Activated T-helper 1 cell treated with anti-CD3 and anti-CD28 coated beads, Interleukin-2, amount 50 U/mL, for 16 hours (primary cell): Measurements from ENCODE around the gene RAPGEF5.

Experiments
- DNase-seq, 2 donors: peaks; one replicate each; pipeline ENCODE4 v3.0.0-alpha.2; 2020; ENCODE audit warnings: low read depth in 1 of 2, low spot score in 1 of 2

Gene RAPGEF5, protein sequence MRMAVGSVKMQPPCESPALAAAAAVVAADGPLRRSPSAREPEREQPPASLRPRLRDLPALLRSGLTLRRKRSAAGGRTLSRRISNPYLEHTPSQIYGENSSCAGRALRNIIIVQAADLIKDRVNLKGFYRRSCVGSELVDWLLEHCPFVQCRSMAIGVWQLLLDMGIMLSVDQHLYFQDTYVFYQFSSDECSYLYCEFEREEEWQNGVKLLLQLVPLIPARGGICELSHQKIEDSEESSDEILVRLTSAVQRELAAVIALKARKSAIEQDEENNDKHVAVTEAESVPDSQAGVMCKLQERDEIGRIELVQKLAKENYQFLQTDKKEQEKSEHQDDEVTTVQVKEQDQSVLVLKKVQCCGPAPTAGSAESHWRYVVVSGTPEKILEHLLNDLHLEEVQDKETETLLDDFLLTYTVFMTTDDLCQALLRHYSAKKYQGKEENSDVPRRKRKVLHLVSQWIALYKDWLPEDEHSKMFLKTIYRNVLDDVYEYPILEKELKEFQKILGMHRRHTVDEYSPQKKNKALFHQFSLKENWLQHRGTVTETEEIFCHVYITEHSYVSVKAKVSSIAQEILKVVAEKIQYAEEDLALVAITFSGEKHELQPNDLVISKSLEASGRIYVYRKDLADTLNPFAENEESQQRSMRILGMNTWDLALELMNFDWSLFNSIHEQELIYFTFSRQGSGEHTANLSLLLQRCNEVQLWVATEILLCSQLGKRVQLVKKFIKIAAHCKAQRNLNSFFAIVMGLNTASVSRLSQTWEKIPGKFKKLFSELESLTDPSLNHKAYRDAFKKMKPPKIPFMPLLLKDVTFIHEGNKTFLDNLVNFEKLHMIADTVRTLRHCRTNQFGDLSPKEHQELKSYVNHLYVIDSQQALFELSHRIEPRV

DNA sequence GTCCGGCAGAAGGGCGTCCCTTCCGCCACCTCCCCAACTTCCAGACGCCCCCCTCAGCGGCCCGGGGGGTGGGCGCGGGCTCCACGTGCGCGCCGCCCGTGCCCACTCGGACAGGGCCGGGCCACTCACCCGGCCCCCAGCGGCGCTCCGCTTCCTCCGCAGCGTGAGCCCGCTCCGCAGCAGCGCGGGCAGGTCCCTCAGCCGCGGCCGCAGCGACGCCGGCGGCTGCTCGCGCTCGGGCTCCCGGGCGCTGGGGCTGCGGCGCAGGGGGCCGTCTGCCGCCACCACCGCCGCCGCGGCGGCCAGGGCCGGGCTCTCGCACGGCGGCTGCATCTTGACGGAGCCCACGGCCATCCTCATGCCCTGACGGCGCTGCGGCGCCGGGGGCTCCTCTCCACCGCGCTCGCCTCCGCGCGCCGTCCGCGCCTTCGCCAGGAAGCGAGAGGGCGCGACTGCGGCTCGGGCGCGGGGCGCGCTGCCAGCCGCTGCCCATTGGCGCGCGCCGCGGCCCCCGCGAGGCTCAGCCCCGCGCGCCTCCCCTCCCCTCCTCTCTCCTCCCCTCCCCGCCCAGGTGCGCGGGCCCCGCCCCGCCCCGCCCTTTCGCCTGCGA, at the start of gene RAPGEF5:
TSS of gene RAPGEF5 (minus strand) at position 454 of the 610 bp plus-strand sequence. CDS start at position 360, 94 bp downstream.
- no peak for DNase-seq

DNA sequence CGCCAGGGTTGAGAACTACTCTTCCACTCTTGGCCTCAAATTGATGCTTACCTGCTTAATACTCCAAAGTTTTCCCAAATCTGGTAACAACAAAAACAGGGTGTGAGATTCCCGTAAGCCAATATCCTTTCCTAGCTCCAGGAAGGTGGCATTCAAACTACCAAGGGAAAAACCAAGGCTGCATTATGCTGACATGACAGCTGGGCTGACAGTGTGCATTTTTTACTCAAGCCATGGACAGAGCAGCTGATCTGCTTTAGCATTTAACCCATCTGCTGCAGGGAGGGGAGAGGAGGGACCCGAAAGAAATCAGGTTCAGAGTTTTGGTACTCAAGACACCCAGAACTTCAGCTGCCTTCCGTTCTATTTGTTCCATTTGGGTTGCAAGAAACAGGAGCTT, 49.8 kb upstream of the RAPGEF5 start:
- DNase-seq = no peak

DNA sequence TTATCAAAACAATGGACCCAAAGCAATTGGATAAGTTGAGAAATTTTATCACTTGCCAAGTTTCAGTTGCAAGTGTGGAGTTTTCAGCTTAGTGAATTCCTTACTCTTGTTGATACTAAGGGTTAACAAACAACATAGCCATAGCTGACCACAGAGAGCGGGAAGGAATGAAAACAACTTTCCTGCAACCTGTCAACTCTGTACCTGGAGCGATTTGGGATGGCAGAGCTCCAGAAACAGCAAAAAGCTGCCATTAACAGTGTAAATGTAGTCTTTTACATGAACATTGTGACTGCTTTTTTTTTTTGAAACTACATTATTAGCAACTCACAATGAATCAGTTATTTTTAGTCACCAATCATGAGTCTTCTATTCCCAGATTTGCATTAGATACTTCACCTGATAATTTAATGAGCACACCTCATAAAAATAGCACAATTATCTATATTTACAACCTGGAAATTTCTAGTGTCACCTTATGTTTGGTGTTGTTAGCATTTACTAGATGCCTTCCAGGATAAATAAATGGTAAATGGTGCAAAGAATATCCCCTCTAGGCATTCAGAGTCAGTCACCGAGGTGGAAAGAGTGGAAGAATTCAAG, 47.6 kb upstream of the RAPGEF5 start:
- DNase-seq = no peak

DNA sequence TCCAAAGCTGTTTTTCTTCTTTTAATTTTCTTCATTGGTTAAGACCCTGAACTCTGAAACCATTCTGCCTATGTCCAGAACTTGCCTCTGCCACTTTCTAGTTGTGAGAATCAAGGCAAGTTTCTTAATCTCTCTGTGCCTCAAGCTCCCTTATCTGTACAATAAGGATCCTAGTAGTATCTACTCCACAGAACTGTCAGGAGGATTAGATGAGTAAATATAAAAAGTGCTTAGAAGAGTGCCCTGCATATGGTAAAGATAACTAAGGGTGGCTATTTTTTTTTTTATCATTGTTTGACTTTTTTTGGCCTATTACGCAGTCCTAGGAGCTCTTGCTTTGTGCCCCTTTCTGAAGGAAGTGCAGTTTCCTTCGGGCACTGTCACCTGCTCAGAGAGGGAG, 46.4 kb upstream of the RAPGEF5 start:
- no peak for DNase-seq

DNA sequence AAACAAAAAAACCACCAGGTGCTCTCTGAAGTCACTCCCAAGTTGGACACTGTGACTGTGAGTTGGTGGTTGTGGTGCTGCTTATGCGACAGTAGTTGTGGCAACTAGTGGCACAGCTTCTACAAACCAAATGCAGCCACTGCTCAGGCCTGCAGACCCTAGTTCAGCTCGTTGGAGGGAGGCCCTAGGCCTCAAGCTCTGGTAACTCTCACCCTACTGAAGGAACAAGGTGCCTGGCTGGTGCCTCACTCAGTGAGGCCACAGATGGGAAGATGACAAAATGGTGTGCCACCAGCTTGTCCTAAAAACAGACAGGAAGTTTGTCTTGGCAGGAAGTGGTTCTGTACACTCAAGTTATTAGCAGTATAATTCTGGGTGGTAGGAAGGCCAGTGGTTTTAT, 45.3 kb upstream of the RAPGEF5 start:
- no peak for DNase-seq

DNA sequence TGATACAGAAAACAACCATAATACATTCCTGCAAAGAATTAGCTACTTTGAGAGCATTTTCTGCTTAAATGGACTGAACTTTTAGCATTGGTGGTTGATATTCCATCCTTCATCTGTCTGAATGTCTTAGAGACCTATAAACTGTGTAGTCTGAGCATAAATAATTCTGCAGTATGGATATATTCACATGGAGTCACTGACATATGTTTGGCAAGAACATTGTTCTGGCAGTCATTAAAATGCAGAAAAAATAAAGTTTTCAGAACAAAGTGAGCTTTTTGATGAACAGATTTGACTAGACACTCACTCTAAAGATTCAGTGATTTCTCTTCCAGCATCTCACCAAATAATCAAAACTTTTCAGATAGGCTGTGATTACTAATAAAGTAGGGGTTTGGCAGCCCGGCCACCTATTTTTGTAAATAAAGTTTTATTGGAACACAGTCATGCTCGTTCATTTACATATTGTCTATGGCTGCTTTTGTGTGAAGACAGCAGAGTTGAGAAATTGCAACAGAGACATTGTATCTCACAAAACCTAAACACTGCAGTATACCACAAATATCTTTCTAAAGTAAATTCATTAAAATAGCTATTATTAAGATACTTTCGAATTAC, 44.1 kb upstream of the RAPGEF5 start:
- DNase-seq = no peak

DNA sequence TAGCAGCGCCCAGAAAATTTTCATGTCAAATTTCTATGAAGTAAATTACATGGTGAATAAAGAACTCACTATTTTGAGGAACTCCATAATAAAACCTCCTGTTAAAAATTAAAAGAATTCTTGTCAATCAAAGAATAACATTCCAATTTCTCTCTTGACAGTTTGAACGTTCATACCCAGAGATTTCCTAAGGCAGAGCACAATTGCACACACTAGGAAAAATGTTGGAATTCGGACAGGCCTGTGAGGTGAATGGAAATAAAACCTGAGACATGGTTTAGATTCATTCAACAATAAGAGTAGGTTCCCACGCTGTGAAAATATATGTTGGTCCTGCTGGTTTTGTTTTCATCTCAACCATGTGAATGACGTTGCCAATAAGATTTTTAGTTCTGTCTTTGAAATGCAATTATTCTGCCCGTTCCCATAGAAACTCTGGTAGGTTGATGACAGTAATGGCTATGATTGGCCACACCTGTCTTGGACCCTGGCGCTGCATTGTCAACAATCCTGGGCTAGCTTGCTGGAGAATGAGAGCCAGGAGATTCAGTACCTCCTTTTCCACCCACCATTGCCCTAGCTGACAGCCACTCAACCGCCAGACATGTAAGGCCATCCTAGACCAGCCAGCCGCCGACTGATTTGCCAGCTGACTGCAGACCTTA, 43.3 kb upstream of the RAPGEF5 start:
- no peak for DNase-seq

DNA sequence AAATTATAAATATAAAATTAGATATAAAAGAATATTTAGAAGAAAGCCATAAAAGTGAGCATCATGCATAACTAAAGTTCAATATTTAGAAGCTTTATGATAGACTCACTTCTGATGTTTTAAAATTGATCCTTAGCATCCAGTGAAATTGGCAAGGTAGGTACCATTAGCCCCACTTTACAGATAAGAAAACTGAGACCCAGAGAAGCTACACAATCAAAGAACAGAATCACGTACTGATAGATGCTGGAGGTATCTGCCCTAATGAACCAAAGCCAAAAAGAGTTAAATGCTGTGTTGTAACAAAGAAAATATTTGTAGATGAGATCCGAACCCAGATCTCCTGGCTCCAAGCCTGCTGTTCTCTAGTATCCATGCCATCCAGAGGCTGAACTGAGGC, 42.6 kb upstream of the RAPGEF5 start:
- DNase-seq = no peak

DNA sequence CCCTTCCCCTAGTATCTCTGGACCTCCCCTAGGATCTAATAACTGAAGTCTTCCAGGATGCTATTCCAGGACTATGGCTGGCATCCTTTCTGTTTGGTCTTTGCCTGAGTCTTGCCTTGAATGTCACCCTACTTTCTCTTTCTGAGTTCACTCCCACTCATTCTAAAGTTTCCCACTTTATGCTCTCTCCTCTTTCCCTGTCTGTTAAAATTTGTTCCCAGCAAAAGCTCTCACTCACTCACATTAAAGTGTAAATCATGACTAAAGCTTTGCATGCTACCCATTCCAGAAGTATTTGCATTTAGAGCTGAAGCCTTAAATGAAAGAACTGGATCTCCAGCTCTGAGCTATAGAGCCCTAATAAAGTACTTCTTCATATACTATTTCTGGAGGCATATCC, 42.1 kb upstream of the RAPGEF5 start:
- no peak for DNase-seq

DNA sequence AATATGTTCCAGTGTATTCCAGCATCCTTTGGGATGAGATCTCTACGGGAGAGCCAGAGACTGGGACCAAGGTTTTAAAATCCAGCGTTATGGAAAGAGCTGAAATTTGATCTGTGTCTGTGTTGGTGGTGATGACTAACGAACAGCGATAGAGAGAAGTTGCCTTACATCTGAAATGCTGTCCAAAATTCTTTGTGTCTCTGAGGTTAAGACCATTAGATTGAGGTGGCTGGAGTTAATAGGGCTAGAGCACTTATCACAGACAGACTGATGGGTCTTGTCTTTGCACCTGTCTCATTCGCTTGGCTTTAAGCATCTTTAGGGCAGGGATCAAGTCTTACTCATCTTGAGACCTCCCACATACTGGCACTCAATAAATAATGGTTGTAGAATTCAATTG, 41.0 kb upstream of the RAPGEF5 start:
- no peak for DNase-seq

DNA sequence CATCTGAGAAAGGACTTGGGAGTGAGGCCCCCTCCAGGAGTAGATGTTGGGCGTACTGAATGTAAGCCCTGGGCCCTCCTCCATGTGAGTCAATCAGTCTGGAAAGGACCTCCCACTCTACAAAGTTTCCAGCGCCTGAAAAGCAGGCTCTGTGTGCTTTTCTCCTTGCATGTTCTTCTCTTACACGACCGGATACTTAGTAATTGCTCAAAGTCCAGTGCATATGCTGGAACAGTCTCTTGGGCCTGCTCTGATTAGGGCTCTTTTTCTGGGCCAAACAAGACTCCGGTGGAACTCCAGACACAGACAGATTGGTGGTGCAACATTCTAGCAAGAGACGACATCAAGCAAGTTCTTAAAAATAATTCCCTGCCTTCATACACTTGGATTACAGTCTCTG, 38.3 kb upstream of the RAPGEF5 start:
- DNase-seq = no peak

DNA sequence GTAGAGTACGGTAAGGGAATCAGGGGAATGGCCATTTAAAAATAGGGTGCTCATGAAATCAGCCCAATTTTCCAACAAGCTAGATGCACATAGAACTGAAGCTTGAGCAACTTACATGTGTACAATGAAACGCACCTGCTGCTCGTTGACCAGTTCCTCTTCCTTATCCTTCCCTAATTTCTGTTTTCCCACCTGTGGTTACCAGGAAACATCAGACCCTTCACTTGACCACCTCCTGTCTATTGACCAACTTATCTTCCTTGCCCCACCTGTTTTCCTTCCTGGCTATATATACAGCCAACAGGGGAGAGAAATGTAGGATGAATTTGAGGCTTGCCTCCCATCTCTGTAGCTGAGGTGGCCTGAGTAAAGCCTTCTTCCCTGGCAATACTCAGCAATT, 37.8 kb upstream of the RAPGEF5 start:
- no peak for DNase-seq

DNA sequence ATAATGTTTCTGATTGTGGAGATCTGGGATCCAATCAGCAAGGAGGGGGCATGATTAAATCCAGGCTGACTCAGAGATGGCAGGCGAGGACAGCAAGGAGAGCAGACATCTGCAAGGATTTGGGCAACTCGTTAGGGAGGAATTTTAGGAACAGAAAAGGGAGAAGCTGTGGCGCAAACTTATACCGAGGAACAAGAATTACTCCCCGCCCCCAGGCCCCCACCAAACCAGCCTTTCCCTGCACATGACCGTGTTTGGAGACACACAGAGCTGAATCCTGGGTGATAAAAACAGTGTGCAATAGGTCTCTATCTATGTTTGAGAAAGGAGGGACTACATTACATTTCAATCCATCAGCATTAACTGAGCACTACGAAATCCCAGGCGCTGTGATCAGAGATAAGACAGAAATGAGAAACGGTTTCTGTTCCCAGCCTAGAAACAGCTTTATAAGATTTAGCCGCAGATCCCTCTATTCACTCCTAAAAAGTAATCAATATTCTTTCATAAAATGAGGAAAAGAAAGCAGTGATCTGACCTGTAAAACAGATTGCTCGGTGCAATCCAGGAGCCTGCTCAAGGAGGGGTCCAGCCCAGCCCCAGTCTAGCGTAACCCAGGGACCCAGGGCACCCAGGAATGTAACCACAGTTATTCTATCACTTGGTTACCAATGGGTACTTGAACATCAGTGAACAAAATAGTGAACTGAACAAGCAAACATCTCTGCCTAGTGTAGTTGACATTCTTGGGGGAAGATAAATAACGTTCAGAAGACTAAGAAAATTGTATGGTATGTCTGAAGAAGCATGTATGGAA, 37.2 kb upstream of the RAPGEF5 start:
- DNase-seq = no peak

DNA sequence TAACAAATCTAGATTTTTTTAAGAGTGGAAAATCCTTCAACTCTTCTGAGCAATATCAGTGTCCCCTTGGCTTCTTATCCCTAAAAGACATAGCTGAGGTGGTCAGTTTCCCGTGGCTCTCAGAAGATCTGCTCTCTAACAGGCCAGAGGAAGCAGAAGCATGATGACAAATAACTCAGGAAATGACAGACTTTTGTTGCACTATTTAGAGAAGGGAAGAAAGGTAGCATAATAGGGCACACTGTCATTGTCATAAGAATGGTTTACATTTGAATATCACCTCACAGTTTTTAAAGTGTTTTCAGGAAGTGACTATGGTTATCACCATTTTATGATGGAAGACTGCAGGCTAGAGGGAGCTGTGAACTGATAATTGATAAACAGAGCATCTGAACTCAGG, 33.6 kb upstream of the RAPGEF5 start:
- DNase-seq = no peak

DNA sequence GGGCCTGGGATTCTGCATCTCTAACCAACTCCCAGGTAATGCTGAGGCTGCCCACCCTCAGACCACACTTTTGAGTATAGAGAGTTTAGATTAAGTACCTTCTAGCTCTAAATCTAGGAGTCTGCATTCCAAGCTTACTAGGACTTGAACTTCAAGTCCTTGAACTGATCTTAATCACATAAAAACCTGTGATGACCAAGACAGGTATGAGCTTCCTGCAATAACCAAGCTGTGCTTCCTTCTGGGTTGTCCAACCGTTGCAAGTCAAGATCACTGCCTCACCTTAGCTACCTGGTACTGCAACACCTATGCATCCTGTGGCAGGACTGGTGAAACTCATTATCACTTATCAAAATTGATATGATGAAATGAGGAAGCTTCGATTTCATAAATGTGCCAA, 32.9 kb upstream of the RAPGEF5 start:
- DNase-seq = no peak

DNA sequence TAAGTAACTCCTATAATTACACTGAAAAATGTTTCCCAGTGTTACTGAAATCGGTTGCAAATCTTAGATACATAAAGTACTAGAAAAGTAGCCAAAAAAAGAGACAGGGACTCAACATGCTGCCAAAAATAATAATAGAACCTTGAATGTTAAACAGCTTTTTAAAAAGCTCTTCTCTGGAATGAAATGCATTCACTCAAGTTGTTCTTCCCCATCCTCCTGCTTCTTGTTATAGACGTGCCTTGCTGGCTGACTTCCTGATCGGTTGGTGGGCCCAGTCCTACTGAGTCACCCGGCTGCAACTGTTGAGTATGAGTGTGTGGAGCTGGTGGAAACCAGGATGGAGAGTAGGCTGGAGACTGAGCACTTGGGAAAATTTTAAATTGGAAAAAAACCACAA, 30.6 kb upstream of the RAPGEF5 start:
- no peak for DNase-seq

DNA sequence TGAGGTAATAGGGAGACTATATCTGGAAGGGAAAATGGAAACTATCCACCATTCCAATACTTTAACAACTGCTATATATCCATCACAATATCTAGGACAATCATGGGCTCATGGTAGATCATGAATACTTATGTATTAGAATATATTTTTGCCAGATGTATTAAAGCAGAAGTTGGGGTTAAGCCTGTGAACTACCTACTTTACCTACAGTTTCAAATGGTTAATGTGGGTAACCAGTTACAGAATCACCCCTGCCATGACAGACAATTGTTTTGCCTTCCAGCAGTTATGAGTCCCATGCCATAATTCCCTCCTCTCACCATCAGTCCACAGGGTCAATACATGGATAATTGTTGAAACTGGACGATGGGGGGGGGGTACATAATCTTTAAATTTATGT, 29.9 kb upstream of the RAPGEF5 start:
- no peak for DNase-seq

DNA sequence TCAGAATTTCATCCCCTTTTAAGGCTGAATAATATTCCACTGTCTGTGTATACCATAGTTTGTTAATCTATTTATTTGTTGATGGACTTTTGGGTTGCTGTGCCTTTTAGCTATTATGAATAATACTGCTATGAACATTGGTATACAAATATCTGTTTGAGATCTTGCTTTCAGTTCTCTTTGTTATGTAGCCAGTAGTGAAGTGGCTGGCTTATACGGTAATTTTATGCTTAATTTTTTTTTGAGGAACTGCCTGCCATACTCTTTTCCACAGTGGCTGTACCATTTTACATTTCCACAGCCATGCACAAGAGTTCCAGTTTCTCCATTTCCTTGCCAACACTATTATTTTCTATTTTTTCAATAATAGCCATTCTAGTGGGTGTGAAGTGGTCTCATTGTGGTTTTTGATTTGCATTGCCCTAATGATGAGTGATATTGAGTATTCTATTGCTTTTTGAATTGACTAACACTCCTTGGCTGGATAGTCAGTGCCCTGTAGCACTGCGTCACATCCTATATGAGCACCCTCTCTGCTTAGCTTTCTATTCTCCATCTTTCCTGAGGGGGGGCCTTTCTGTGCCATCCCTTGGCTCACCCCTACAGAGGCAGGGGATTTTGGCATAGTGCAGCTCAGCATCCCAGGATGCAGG, 29.4 kb upstream of the RAPGEF5 start:
- no peak for DNase-seq

DNA sequence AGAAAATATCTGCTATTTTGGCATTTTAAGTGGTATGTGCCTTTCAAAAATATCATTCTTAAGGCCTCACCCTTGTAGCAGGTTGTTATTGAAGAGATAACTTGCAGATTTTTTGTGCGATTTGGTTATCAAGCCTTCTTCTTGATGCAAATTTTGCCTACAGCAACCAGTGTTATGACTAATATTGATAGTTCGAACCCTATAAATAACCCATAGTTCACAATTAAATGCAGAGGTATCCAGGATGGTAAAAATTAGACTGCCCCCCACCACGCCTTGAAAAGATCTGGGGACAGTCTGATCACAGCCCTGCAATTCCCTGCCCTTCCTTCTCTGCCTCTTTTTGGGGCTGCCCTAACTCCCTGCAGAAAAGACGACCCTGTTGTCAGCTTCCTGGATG, 28.4 kb upstream of the RAPGEF5 start:
- no peak for DNase-seq
